Measurements from ENCODE around the gene PRR12.

Gene PRR12

GRCh38 chr19:49590971-49591730 lies at the start of gene PRR12:
Gene PRR12 (plus strand): TSS chr19:49591182. CDS start chr19:49591655, 473 bp downstream.
- in situ Hi-C loops (cut with HindIII; ENCODE audit: low sequenced_read_pairs) = no loop called here

GRCh38 chr19:49541914-49542313 lies 49.1 kb upstream of the PRR12 start:
- in situ Hi-C loops (cut with HindIII; ENCODE audit: low sequenced_read_pairs) = no loop called here

- in situ Hi-C loops (cut with HindIII; ENCODE audit: low sequenced_read_pairs) = no loop called here
Observed at GRCh38 chr19:49542446-49542845, 48.5 kb upstream of the PRR12 start.

- in situ Hi-C loops (cut with HindIII; ENCODE audit: low sequenced_read_pairs) = no loop called here
Observed at GRCh38 chr19:49543032-49543431, 48.0 kb upstream of the PRR12 start.

GRCh38 chr19:49544154-49544553 lies 46.8 kb upstream of the PRR12 start:
- in situ Hi-C loops (cut with HindIII; ENCODE audit: low sequenced_read_pairs) = no loop called here

GRCh38 chr19:49546825-49547565 lies 44.0 kb upstream of the PRR12 start:
- in situ Hi-C loops (cut with HindIII; ENCODE audit: low sequenced_read_pairs) = no loop called here

GRCh38 chr19:49549045-49549444 lies 41.9 kb upstream of the PRR12 start:
- in situ Hi-C loops (cut with HindIII; ENCODE audit: low sequenced_read_pairs) = no loop called here

GRCh38 chr19:49551531-49551930 lies 39.5 kb upstream of the PRR12 start:
- in situ Hi-C loops (cut with HindIII; ENCODE audit: low sequenced_read_pairs) = no loop called here

- in situ Hi-C loops (cut with HindIII; ENCODE audit: low sequenced_read_pairs) = no loop called here
Observed at GRCh38 chr19:49552749-49553148, 38.2 kb upstream of the PRR12 start.

- in situ Hi-C loops (cut with HindIII; ENCODE audit: low sequenced_read_pairs) = no loop called here
Observed at GRCh38 chr19:49553451-49554271, 37.3 kb upstream of the PRR12 start.

- in situ Hi-C loops (cut with HindIII; ENCODE audit: low sequenced_read_pairs) = no loop called here
Observed at GRCh38 chr19:49554701-49555181, 36.2 kb upstream of the PRR12 start.

GRCh38 chr19:49555600-49556411 lies 35.2 kb upstream of the PRR12 start:
- in situ Hi-C loops (cut with HindIII; ENCODE audit: low sequenced_read_pairs) = no loop called here

- in situ Hi-C loops (cut with HindIII; ENCODE audit: low sequenced_read_pairs) = no loop called here
Observed at GRCh38 chr19:49556412-49557398, 34.3 kb upstream of the PRR12 start.

GRCh38 chr19:49557641-49558325 lies 33.2 kb upstream of the PRR12 start:
- in situ Hi-C loops (cut with HindIII; ENCODE audit: low sequenced_read_pairs) = no loop called here

GRCh38 chr19:49558591-49558990 lies 32.4 kb upstream of the PRR12 start:
- in situ Hi-C loops (cut with HindIII; ENCODE audit: low sequenced_read_pairs) = no loop called here

- in situ Hi-C loops (cut with HindIII; ENCODE audit: low sequenced_read_pairs) = no loop called here
Observed at GRCh38 chr19:49559443-49559842, 31.5 kb upstream of the PRR12 start.

- in situ Hi-C loops (cut with HindIII; ENCODE audit: low sequenced_read_pairs) = loop anchor here (10.0 kb wide), 1 partner anchor 45 kb away; the partner anchor contains the start of gene FCGRT
Observed at GRCh38 chr19:49559928-49560327, 31.1 kb upstream of the PRR12 start.

- in situ Hi-C loops (cut with HindIII; ENCODE audit: low sequenced_read_pairs) = loop anchor here (10.0 kb wide), 1 partner anchor 46 kb away; the partner anchor contains the start of gene FCGRT
Observed at GRCh38 chr19:49560358-49560900, 30.6 kb upstream of the PRR12 start.

Data from DLD1 (cell line).